T-helper 1 cell (primary cell): ENCODE measurements around the gene PML.
A peak's percentile ranks its signal among the peaks of the same experiment; 100 is the strongest.
"Not testable (repeated sequence)": the region's sequence is repeated elsewhere in the genome, so short reads cannot be mapped to it uniquely, and the experiment has no call there.

Experiments
- DNase-seq, 5 donors: peaks; one replicate each; pipeline ENCODE4 v3.0.0-alpha.2; 2012 to 2020

Gene PML

GRCh38 chr15:73959801-73960200 is 34.7 kb upstream of the PML start:
- DNase-seq: no peak

- not testable (repeated sequence) for DNase-seq
These were observed 33.9 kb upstream of the PML start for GRCh38 chr15:73960472-73961070.

- no peak for DNase-seq
These were observed 32.1 kb upstream of the PML start for GRCh38 chr15:73962433-73962832.

DNA sequence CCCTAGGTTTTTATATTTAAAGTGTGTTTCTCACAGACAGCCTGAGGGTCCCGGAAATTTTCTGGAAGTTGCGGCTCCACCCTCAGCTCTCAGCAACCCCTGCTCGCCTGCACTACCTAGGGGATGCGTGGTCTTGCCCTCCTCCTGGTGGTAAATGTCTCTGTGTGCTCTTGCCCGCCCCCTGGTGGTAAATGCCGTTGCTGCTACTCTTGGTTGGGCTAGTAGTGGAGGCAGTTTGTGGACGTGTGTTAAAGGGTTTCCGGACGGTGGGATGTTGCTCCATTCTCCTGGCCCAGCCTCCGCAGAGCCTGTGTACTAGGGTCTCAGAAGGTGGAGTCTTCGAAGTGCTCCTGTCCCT is 29.8 kb upstream of the PML start:
- DNase-seq: peak; percentile 58 to 84 (median 76)

- peak in 1 of 5 donors; percentile 14 for DNase-seq
These were observed 29.3 kb upstream of the PML start for GRCh38 chr15:73965094-73965757.

- DNase-seq: peak in 1 of 5 donors; percentile 57
These were observed 28.8 kb upstream of the PML start for GRCh38 chr15:73965758-73966113.

- DNase-seq: no peak
These were observed 26.1 kb upstream of the PML start for GRCh38 chr15:73968461-73968860.

DNA sequence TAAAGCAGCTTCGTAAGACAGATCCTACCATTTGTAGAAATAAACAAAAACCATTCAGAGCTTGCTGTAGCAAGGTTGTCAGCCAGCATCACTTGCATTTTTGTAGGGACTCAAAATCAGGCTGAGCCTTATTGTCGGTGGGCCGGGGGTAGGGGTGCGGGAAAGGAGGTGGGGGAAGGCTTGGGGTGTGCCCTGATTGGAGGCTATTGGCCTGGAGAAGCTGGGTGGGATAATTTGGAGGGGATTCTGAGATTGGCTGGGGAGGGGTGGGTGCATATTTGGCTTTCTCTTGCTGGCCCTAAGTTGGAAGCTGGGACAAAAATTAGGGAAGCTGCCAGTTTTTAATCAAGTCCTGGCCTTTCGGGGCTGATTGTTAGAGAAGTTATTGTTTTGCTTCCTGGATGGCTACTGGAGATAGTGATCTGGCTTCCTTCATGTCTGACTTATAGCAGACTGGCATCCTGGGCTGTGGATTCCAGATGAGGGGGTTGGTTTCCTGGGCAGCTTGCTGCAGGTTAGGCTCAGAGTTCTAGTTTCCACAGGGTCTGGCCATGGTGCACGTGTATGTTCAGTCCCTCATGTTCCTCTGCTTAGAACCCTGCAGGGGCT is 25.3 kb upstream of the PML start:
- no peak for DNase-seq

GRCh38 chr15:73972984-73973682 is 21.4 kb upstream of the PML start:
- peak; percentile 47 to 81 (median 64) for DNase-seq

DNA sequence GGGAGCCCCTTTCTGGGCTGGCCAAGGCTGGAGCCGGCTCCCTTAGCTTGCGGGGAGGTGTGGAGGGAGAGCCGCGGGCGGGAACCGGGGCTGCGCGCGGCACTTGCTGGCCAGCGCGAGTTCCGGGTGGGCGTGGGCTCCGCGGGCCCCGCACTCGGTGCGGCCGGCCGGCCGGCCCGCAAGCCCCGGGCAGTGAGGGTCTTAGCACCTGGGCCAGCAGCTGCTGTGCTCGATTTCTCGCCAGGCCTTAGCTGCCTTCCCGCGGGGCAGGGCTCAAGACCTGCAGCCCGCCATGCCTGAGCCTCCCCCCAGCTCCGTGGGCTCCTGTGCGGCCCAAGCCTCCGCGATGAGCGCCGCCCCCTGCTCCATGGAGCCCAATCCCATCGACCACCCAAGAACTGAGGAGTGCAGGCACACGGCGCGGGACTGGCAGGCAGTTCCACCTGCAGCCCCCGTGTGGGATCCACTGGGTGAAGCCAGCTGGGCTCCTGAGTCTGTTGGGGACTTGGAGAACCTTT is 20.8 kb upstream of the PML start:
- DNase-seq: not testable (repeated sequence)

- peak in 1 of 5 donors; percentile 74 for DNase-seq
These were observed 18.9 kb upstream of the PML start for GRCh38 chr15:73975440-73976125.

- no peak for DNase-seq
These were observed 15.6 kb upstream of the PML start for GRCh38 chr15:73978896-73979295.

DNA sequence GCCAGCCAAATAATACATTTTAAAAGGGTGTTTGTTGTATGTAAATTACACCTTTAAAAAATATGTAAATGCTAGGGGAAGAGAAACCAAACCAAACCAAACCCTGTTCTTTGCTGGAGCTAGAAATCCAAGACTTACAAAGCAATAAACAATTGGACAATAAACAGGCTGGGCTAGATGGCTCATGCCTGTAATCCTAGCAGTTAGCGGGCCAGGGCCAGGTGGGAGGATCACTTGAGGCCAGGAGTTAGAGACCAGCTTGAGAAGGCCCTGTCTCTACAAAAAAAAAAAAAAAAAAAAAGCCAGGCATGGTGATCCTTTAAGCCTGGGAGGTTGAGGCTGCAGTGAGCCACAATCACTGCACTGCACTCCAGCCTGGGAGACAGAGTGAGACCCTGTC is 14.9 kb upstream of the PML start:
- DNase-seq: no peak

GRCh38 chr15:73981761-73982221 is 12.7 kb upstream of the PML start:
- DNase-seq: no peak

DNA sequence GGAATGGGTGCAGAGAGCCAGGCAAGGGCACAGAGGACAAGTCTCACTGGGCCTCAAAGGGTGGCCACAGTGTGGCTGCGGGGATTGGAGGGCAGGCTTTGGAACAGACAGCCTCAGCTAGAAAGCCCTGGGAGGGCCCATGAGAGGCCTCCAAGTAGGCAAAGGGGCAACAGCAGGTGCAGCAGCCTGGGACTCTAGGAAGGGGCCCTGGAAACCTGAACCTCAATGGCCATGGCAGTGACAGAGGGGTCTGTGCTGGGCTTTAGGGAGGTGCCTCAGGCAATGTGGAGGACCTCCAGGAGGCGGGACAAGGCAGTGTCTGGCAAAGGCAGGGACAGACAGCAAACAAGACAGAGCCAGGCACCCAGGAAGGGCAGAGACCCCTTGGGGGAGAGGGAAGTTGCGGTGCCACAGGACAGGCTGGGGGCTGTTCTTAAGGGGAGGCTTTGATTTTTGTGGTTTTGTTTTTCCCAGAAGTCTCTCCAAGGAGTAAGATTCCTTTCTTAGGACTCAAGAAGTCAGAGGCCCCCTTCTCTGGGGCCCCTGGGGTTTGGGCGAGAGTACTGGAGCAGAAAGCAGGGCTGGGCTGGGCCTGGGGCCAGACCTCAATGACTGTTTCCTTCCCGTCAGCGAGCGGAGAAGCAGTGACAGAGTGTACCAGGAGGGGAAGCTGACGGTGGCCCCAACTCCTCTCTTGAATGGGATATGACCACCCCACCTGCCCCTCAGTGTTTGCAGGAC is 12.1 kb upstream of the PML start:
- DNase-seq: peak in 1 of 5 donors; percentile 32

DNA sequence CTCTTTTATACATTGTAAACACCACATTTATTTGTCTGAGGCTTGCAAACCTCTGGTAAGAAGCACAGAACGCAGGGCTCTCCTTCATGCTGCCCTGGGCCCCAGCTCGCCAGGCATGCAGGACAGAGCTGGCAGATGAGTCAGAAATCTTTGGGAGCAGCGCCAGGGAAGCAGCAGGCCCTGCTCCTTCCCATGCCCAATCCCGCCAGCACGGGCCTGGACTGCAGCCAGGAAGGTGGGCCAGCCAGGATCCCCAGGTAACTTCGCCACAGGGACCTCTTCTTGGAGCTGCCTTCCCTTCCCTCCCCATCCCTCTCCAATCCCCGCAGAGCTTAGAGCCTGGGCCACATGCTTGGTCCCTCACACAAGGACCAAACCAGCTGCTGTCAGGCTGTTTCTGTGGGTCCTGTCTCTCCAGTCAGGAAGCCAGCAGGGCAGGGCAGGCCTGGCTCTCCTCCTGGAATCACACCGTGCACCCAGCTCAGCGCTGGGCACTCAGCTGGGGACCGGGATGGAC is 11.2 kb upstream of the PML start:
- no peak for DNase-seq

DNA sequence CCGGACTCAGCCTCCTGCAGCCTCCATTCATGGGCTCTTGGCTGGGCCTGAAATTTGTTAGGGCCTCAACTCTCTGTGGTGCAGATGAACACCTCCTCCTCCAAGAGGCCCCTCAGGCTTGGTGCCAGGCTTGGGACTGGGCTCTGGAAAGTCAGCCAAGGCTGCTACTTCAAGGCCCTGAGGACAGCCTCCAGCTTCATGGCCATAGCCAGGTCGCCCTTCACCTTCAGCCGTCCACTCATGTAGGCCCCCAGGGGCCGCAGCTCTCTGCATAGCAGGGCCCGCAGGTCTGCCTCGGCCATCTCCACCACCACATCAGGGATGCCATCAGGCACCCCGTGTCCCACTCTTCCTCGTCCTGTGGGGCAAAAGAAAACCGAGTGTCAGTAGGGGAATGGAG is 10.7 kb upstream of the PML start:
- no peak for DNase-seq

DNA sequence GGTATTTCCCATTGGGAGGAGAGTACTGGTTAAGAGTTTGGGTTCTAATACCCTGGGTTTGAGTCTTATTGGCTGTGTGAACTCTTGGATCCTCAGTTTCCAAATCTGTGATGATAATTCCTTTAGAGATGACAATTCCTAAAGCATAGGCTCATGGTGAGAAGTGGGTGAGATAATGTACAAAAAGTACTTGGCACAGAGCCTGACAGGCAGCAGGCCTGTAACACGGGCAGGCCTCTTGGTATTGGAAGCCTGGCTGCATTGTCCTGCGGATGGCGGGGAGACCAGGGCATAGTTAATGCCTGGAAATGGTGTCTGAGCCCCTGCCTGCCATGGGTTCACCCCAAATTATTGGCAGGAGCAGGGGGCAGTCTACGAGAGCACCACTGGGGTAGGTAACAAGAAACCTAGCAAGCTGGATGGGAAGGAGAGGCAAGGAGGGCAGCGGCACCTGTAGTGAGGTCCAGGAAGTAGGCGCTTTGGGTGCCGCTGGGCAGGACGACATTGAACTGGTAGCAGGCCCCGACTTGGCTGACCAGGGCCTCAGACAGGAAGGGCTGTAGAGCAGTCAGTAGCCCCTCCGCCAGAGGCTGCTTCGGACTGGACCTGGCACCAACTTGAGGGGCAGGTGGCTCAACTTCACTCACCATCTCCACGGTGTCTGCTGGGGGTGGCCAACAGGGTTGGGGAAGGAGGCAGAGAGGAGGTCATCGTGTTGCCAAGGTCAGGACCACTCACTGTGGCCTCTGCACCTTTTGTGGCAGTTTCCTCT is 10.1 kb upstream of the PML start:
- no peak for DNase-seq

DNA sequence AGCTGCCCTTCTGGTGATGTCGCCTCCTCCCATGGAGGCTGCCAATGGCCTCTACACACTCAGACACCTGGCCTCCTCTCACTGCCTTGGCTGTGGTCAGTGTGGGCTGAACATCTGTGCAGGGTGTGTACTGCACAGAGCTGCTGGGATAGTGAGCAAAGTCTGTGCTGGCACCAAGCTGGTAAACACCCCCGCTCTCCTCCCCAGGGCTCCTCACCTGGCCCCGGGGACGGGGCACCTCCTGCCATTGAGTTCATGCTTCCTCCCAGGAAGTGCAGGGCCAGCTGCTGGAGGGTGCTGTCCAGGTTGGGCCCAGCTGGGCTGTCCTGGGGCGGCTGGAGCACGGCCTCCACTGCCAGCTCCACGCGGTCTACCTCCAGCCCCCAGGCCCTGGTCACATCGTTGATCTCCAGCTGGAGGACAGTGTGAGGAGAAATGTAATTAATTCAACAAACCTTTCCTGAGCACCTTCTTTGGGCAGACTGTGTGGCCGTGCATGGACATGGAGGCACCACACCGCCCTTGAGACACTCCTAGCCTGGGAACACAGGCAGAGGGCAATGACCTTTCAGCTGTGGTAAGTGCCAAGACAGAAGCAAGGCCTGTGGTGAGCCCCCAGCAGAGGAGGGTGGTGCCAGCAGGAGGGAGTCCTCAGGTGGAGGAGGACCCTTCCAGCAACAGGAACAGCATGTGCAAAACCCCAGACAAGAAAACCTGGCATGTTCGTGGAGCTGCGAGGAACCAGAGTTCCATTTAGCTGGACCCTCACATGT is 9.2 kb upstream of the PML start:
- DNase-seq: no peak

DNA sequence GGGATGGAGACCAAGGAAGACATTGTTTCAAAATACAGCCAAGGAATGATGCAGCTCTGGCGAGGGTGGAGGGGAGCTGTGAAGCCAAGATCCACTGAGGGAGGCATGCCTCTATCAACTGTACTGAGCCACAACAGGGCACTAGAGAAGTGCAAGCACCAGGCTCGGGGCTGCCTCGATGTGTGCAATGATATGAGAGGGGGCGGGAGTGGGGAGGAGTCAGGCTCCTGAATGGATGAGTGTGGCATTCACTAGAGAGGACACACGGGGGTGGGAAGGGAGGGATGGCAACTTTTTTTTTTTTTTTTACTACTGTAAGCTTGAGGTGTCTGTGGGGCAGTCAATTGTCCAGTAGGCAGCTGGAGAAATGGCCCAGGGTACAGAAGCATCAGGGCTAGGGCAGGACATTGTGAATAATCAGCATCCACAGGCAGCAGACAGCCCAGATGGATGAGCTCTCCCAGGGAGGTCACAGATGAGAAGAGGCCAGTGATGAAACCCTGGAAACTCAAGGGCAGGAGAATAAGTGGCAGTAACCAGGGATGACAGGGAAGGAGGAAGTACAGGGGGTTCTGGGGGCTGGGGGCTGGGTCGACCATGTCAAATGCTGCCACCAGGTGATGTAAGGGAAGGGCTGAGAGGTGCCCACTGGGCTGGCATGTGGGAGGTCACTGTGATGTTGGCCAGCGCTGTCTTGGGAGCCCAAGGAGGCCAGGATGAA is 8.3 kb upstream of the PML start:
- no peak for DNase-seq
